ENCODE data around the gene RBFOX1.

- no peak for TF ChIP-seq CTCF (IDR thresholded peaks at IDR 0.05)
- TF ChIP-seq POLR2AphosphoS5 (IDR thresholded peaks at IDR 0.05) = no peak
- no peak for TF ChIP-seq POLR2A (IDR thresholded peaks at IDR 0.05)
- TF ChIP-seq EP300 (IDR thresholded peaks at IDR 0.05) = no peak
Measured at GRCh38 chr16:7506363-7506762, 173.7 kb downstream of the RBFOX1 start.
